Thyroid gland (tissue), 4 donors: ENCODE results near the gene SETBP1. TPM values are rescaled to one million over a fixed set of nuclear protein-coding genes. Genes with fewer than 3 reads are reported as not detected.

Experiments
- DNase-seq, 2 donors: peaks; one replicate each; pipeline ENCODE4 v3.0.0-alpha.2; 2019
- H3K27ac ChIP-seq, 3 donors: fragments of 200-600 bp; sonication (generic); 1 replicate in 2 of 3; 2 replicates in 1 of 3; pipeline ENCODE4 v1.5.1; 2016 to 2019; ENCODE audit warnings: mild to moderate bottlenecking in 1 of 3, moderate library complexity in 1 of 3
- H3K27me3 ChIP-seq: fragments of 200-600 bp; sonication (generic); one replicate; pipeline ENCODE4 v1.5.1; 2019
- H3K36me3 ChIP-seq, 2 donors: fragments of 200-600 bp; sonication (generic); one replicate each; pipeline ENCODE4 v1.5.1; 2016 to 2019
- H3K4me1 ChIP-seq, 2 donors: fragments of 200-600 bp; sonication (generic); one replicate each; pipeline ENCODE4 v1.5.1; 2017 to 2019
- H3K4me3 ChIP-seq, 3 donors: fragments of 200-600 bp; sonication (generic); replicated peaks in 1 of 3; 1 replicate in 2 of 3; 2 replicates in 1 of 3; pipeline ENCODE4 v1.5.1; 2016; ENCODE audit warnings: mild to moderate bottlenecking in 1 of 3
- H3K9me3 ChIP-seq: fragments of 200-600 bp; sonication (generic); one replicate; pipeline ENCODE4 v1.5.1; 2017
- CTCF ChIP-seq, 6 experiments: fragments of 200-600 bp in 3 of 6; fragments of 450-650 bp in 3 of 6; sonication (generic) in 3 of 6; IDR thresholded peaks; one replicate each; pipeline ENCODE4 v1.5.1; 2016 to 2019; ENCODE audit warnings: antibody characterized with exemption in 6 of 6, mild to moderate bottlenecking in 2 of 6, inconsistent platforms in 1 of 6, moderate library complexity in 1 of 6
- POLR2A ChIP-seq, 2 donors: fragments of 450-650 bp; IDR thresholded peaks; one replicate each; pipeline ENCODE4 v1.6.1; 2017; ENCODE audit warnings: antibody characterized with exemption in 2 of 2, mild to moderate bottlenecking in 2 of 2, moderate library complexity in 1 of 2
- WGBS, 2 donors: methylation state at CpG; one replicate each; pipeline ENCODE4 v1.1.5; 2017; 5-methylcytosine and 5-hydroxymethylcytosine counted together
- intact Hi-C: fragments of 100-400 bp; cut with DNase I; formaldehyde crosslinking; loops from one replicate; pipeline ENCODE4 v1.15.1; 2023
- total RNA-seq, 4 donors: library from RNA; depleted of rRNA; stranded (reverse); fragments of >200 nt; gene quantifications; one replicate each; pipeline ENCODE4 v1.2.3, GENCODE V29; 2016

The SETBP1 gene
- total RNA-seq, 4 donors from 2014 or later = 32.1 to 72.0 (median 42.0) TPM

DNA sequence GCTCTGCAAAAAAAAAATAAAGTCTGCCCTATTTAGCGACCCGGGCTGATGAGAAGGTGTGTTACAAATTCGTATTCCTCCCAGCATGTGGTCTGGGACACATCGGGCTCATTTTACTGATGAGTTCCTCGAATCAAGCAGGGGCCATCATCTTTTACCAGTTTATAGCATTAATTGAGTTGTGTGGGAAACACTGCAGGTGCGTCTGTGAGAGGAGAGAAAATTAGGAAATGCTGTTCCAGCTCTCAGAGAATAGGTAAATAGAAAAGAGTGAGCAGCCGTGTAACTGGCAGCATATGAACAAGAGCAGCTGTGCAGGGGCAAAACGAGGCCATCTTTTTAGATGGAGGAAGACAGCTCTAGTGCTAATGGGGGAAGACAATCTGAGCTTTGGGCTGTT lies 216.7 kb downstream of the SETBP1 start:
- no peaks in the 10 kb centered on the region for H3K9me3 ChIP-seq
- H3K27me3 ChIP-seq = no peaks in the 10 kb centered on the region
- TF ChIP-seq POLR2A (IDR thresholded peaks at IDR 0.05) (no peak), CTCF (IDR thresholded peaks at IDR 0.05) (no peak)
- H3K27ac ChIP-seq = no peak overlapping the region
- no peaks in the 10 kb centered on the region for H3K4me1 ChIP-seq
- DNase-seq = no peak
- no peaks in the 10 kb centered on the region for H3K36me3 ChIP-seq
- no peak overlapping the region for H3K4me3 ChIP-seq
- intact Hi-C loops = no loop called here
- 89 to 92% methylated on average over 8 of the region's 8 CpGs for WGBS, 2 donors

DNA sequence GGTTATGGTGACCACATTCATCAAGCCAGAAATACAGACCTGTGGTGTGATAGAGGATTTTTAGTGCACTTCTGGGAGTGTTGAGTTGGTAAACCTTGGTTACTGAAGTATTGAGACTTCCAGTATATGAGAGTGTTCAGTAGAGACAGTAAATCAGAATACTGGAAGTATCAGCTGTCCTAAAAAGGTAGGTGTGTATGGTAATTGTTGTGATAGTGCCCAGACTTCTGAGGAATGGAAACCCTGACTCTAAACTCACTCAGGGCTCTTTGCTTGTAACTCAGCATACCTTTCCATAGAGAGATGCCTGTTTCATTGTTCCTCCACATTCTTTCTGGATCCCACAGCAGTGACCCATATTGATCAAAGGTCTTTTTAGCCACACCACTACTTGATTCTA lies 217.1 kb downstream of the SETBP1 start:
- Histone ChIP-seq H3K27ac (no peak overlapping the region), H3K4me1 (no peaks in the 10 kb centered on the region), H3K4me3 (no peak overlapping the region), H3K9me3 (no peaks in the 10 kb centered on the region), H3K36me3 (no peaks in the 10 kb centered on the region), H3K27me3 (no peaks in the 10 kb centered on the region)
- TF ChIP-seq CTCF (IDR thresholded peaks at IDR 0.05) (no peak), POLR2A (IDR thresholded peaks at IDR 0.05) (no peak)
- DNase-seq = no peak
- intact Hi-C loops = no loop called here

DNA sequence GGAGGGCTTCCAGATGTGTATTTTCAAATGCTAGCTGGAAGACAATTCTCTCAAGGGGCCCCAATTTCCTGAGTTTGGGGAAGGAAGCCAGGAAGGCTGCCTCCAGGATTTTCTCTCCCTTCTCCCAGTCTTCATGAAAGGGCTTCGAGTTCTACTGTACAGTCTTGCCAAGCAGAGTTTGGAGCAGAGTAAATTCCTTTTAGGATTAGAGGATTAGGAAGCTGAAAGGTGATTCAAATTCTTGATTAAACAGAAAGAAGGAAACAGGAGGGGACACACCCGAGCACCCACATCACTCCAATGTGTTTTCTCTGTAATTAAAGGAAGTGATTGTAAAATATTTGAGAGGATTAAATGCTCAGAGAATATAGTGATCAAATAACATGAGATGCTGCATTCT lies 217.8 kb downstream of the SETBP1 start:
- TF ChIP-seq CTCF (IDR thresholded peaks at IDR 0.05) = no peak
- no peak for TF ChIP-seq POLR2A (IDR thresholded peaks at IDR 0.05)
- H3K4me1 ChIP-seq = no peaks in the 10 kb centered on the region
- intact Hi-C loops = no loop called here
- H3K27me3 ChIP-seq = no peaks in the 10 kb centered on the region
- H3K9me3 ChIP-seq = no peaks in the 10 kb centered on the region
- 54 to 56% methylated on average over 2 of the region's 2 CpGs for WGBS, 2 donors
- H3K4me3 ChIP-seq = no peak overlapping the region
- H3K27ac ChIP-seq = no peak overlapping the region
- DNase-seq = no peak
- no peaks in the 10 kb centered on the region for H3K36me3 ChIP-seq

- intact Hi-C loops = no loop called here
These were observed 219.1 kb downstream of the SETBP1 start for GRCh38 chr18:44899832-44900231.

DNA sequence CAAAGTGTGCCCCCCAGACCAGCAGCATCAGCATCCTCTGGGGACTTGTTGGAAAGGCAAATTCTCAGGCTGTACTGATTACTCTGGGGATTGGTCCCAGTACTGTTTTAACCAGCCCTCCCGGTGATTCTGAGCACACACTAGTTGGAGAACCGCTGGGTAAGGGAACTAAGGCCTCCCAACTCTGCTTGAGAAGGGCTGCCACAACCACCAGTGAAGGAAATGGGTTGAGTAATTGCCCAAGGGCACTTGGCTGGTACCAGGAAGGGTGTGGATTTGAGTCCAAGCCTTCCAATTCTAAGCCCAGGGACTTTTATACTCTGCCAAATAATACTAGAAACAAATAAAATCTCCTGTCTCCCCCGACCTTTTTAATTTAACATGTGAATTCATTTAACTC lies 219.9 kb downstream of the SETBP1 start:
- Histone ChIP-seq H3K9me3 (no peaks in the 10 kb centered on the region), H3K27ac (no peak overlapping the region), H3K36me3 (no peaks in the 10 kb centered on the region), H3K27me3 (no peaks in the 10 kb centered on the region), H3K4me3 (no peak overlapping the region), H3K4me1 (no peaks in the 10 kb centered on the region)
- intact Hi-C loops = no loop called here
- WGBS, 2 donors = 87 to 88% methylated on average over 3 of the region's 3 CpGs
- DNase-seq = no peak
- no peak for TF ChIP-seq POLR2A (IDR thresholded peaks at IDR 0.05)
- TF ChIP-seq CTCF (IDR thresholded peaks at IDR 0.05) = no peak

More at GRCh38 chr18:44899832-44900231, 219.1 kb downstream of the SETBP1 start:
- Histone ChIP-seq H3K36me3 (no peaks in the 10 kb centered on the region), H3K4me1 (no peaks in the 10 kb centered on the region), H3K27ac (no peak overlapping the region), H3K4me3 (no peak overlapping the region), H3K27me3 (no peaks in the 10 kb centered on the region), H3K9me3 (no peaks in the 10 kb centered on the region)
- DNase-seq = no peak
- TF ChIP-seq CTCF (IDR thresholded peaks at IDR 0.05) = no peak
- no peak for TF ChIP-seq POLR2A (IDR thresholded peaks at IDR 0.05)
